PC-9 (cell line): ENCODE measurements around the gene FAM20C. TPM values are rescaled to one million over a fixed set of nuclear protein-coding genes. Genes with fewer than 3 reads are reported as not detected.

Experiments used
- BruUV-seq: library from RNA; stranded (reverse); fragments of 400-500 nt; replicated peaks from 2 replicates; lab custom pipeline; 2021; lab: Mats Ljungman, UMichigan
- CTCF ChIA-PET: fragments of 300-600 bp; sonication (Branson Sonifier 250); formaldehyde crosslinking; loops from one replicate; lab custom pipeline; 2022; ENCODE audit warnings: antibody characterized with exemption; lab: Charles Lee
- POLR2A ChIA-PET: fragments of 300-600 bp; sonication (Branson Sonifier 250); formaldehyde crosslinking; loops from one replicate; lab custom pipeline; 2022; ENCODE audit warnings: antibody characterized with exemption; ENCODE audit not compliant: unreplicated experiment; lab: Charles Lee
- DNase-seq, 2 experiments: peaks; one replicate each; pipeline versions ENCODE4 v3.0.0 to v3.0.0-alpha.2; 2015 to 2022; ENCODE audit warnings: mixed read lengths in 1 of 2
- H2AFZ ChIP-seq: fragments of 200-600 bp; sonication (generic); 2 replicates; pipeline ENCODE4 v1.8.1; 2017; ENCODE audit warnings: antibody characterized with exemption
- H3F3A ChIP-seq: fragments of 200-600 bp; sonication (generic); 2 replicates; pipeline ENCODE4 v1.8.1; 2017; ENCODE audit warnings: antibody characterized with exemption, mild to moderate bottlenecking, low read depth; ENCODE audit not compliant: insufficient read depth
- H3K27ac ChIP-seq: fragments of 200-600 bp; sonication (generic); 2 replicates; pipeline ENCODE4 v1.6.1; 2016; ENCODE audit warnings: mixed run types
- H3K27me3 ChIP-seq: fragments of 200-600 bp; sonication (generic); 2 replicates; pipeline ENCODE4 v1.6.1; 2016; ENCODE audit warnings: low read depth, mixed run types; ENCODE audit not compliant: insufficient read depth
- H3K36me3 ChIP-seq: fragments of 200-600 bp; sonication (generic); 2 replicates; pipeline ENCODE4 v1.6.1; 2016; ENCODE audit warnings: low read depth, mixed run types
- H3K4me1 ChIP-seq: fragments of 200-600 bp; sonication (generic); replicated peaks from 2 replicates; pipeline ENCODE4 v1.6.1; 2016; ENCODE audit warnings: mixed run types; ENCODE audit not compliant: insufficient read depth
- H3K4me2 ChIP-seq: fragments of 200-600 bp; sonication (generic); 2 replicates; pipeline ENCODE4 v1.6.1; 2017; ENCODE audit warnings: mixed run types
- H3K4me3 ChIP-seq: fragments of 200-600 bp; sonication (generic); 2 replicates; pipeline ENCODE4 v1.6.1; 2016; ENCODE audit warnings: mixed run types
- H3K79me2 ChIP-seq: fragments of 200-600 bp; sonication (generic); 2 replicates; pipeline ENCODE4 v1.6.1; 2017; ENCODE audit warnings: low read depth, mixed run types
- H3K9me2 ChIP-seq: fragments of 200-600 bp; sonication (generic); 2 replicates; pipeline ENCODE4 v1.8.1; 2017; ENCODE audit warnings: mild to moderate bottlenecking; ENCODE audit not compliant: insufficient read depth
- H3K9me3 ChIP-seq: fragments of 200-600 bp; sonication (generic); 2 replicates; pipeline ENCODE4 v1.8.1; 2016; ENCODE audit warnings: low read depth; ENCODE audit not compliant: insufficient read depth
- H4K20me1 ChIP-seq: fragments of 200-600 bp; sonication (generic); 2 replicates; pipeline ENCODE4 v1.8.1; 2017; ENCODE audit not compliant: insufficient read depth
- CTCF ChIP-seq: fragments of 200-600 bp; sonication (generic); conservative IDR thresholded peaks from 2 replicates; pipeline ENCODE4 v1.6.1; 2017; ENCODE audit warnings: mixed run types, antibody characterized with exemption, mild to moderate bottlenecking, moderate library complexity
- EZH2 ChIP-seq: fragments of 200-600 bp; sonication (generic); IDR thresholded peaks from 2 replicates; pipeline ENCODE4 v1.8.0; 2017; ENCODE audit warnings: antibody characterized with exemption, low read depth
- intact Hi-C: fragments of 100-400 bp; cut with micrococcal nuclease; formaldehyde crosslinking; loops from one replicate; pipeline ENCODE4 v1.10.0; 2022; ENCODE audit not compliant: unreplicated experiment
- total RNA-seq: library from RNA; stranded (reverse); gene quantifications from 2 replicates; pipeline ENCODE4 v1.2.3, GENCODE V29; 2021

The FAM20C gene
- total RNA-seq, 1 experiment from 2014 or later = 31.0 TPM

GRCh38 chr7:257647-257992 lies 65.2 kb downstream of the FAM20C start:
- no peaks in the 10 kb centered on the region for H3K27me3 ChIP-seq
- no peaks in the 10 kb centered on the region for H4K20me1 ChIP-seq
- no peak for DNase-seq
- no peak overlapping the region for H3K4me2 ChIP-seq
- POLR2A ChIA-PET = no interaction called here
- H3K9me2 ChIP-seq = no peaks in the 10 kb centered on the region
- no peaks in the 10 kb centered on the region for H3K79me2 ChIP-seq
- CTCF ChIA-PET = no interaction called here
- TF ChIP-seq CTCF (no peak), EZH2 (no peak)
- H3K27ac ChIP-seq = no peak overlapping the region
- H3F3A ChIP-seq = peaks cover 15% of the 10 kb centered on the region
- BruUV-seq = no TSS peak
- no peak overlapping the region for H3K4me3 ChIP-seq
- no peaks in the 10 kb centered on the region for H3K4me1 ChIP-seq
- intact Hi-C loops = no loop called here
- H3K36me3 ChIP-seq = no peaks in the 10 kb centered on the region
- no peak overlapping the region for H2AFZ ChIP-seq
- peaks cover 15% of the 10 kb centered on the region for H3K9me3 ChIP-seq

GRCh38 chr7:258476-259190 lies 66.3 kb downstream of the FAM20C start:
- Histone ChIP-seq H3K27ac (no peak overlapping the region), H2AFZ (no peak overlapping the region), H4K20me1 (no peaks in the 10 kb centered on the region), H3F3A (peaks cover 15% of the 10 kb centered on the region), H3K9me2 (no peaks in the 10 kb centered on the region), H3K36me3 (no peaks in the 10 kb centered on the region), H3K79me2 (no peaks in the 10 kb centered on the region), H3K4me3 (no peak overlapping the region), H3K9me3 (peaks cover 15% of the 10 kb centered on the region), H3K4me1 (no peaks in the 10 kb centered on the region), H3K27me3 (no peaks in the 10 kb centered on the region), H3K4me2 (no peak overlapping the region)
- BruUV-seq = no TSS peak
- DNase-seq = no peak
- CTCF ChIA-PET = no interaction called here
- POLR2A ChIA-PET = no interaction called here
- intact Hi-C loops = no loop called here
- TF ChIP-seq EZH2 = no peak
- no peak for TF ChIP-seq CTCF

GRCh38 chr7:259191-259505 lies 66.8 kb downstream of the FAM20C start:
- H3K36me3 ChIP-seq = no peaks in the 10 kb centered on the region
- CTCF ChIA-PET = no interaction called here
- H2AFZ ChIP-seq = no peak overlapping the region
- H3K27me3 ChIP-seq = no peaks in the 10 kb centered on the region
- H3K27ac ChIP-seq = no peak overlapping the region
- H3K4me3 ChIP-seq = no peak overlapping the region
- H3F3A ChIP-seq = peaks cover 16% of the 10 kb centered on the region
- DNase-seq = no peak
- POLR2A ChIA-PET = no interaction called here
- H3K9me3 ChIP-seq = peaks cover 15% of the 10 kb centered on the region
- H3K79me2 ChIP-seq = no peaks in the 10 kb centered on the region
- intact Hi-C loops = no loop called here
- no TSS peak for BruUV-seq
- H4K20me1 ChIP-seq = no peaks in the 10 kb centered on the region
- no peaks in the 10 kb centered on the region for H3K9me2 ChIP-seq
- H3K4me1 ChIP-seq = no peaks in the 10 kb centered on the region
- no peak for TF ChIP-seq EZH2
- no peak for TF ChIP-seq CTCF
- no peak overlapping the region for H3K4me2 ChIP-seq
